HG02623 (cell line): Measurements from ENCODE around the gene FIGLA.
"Not testable (repeated sequence)": the region's sequence is repeated elsewhere in the genome, so short reads cannot be mapped to it uniquely, and the experiment has no call there.

Experiments
- ATAC-seq: cut with Tn5 transposase; IDR thresholded peaks from one replicate; pipeline ENCODE4 v1.9.1; 2021; ENCODE audit warnings: moderate library complexity; ENCODE audit not compliant: unreplicated experiment

FIGLA gene

DNA sequence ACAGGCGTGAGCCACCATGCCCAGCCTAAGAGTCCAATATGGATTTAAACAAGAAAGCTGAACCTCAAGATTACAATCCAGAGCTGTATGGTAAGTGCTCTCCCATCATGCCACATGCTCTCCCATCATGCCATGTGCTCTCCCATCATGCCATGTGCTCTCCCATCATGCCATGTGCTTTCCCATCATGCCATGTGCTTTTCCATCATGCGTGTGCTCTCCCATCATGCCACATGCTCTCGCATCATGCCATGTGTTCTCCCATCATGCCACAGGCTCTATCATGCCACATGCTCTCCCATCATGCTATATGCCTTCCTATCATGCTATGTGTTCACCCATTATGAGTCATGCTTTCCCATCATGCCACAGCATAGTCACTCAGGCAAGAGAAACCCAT, 43.2 kb downstream of the FIGLA start:
- ATAC-seq, result no peak

DNA sequence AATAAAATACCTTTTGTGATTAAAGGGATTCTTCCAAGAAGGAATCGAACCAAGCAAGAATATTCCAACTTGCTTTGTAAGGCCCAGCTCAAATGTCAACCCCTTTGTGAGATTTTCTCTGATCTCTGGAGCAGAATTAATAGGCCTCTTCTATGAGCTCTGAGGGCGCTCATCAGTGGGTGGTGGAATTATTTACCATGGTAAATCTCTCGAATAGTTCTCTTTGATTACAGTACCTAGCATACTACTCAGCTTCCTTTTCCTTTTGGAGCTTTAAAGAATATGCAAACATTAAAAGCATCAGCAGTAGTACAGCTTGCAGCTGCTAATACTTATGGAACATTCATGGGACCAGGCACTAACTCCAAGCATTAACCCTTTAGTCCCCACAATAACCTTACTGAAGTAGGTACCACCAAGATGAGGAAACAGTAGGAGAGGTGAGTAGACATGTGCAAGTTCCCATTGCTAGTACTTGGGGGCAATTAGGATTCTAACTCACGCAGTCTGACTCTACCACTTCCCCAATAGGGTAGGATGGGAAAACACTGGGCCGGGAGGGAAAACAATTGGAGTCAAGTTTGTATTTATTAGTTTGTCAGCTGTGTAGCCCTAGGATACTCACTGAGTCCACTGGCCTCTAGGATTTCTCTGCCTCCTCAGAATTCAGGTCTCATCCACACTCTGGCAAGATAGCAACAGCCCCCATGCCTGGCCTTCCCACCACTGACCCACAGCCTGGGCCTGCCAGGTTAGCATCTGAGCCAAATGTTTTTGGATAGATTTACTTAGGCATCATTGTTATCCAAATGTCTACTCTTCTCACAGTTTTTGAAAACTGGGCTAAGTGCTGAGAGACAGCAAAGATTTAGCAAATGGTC, 44.1 kb downstream of the FIGLA start:
- no peak for ATAC-seq

DNA sequence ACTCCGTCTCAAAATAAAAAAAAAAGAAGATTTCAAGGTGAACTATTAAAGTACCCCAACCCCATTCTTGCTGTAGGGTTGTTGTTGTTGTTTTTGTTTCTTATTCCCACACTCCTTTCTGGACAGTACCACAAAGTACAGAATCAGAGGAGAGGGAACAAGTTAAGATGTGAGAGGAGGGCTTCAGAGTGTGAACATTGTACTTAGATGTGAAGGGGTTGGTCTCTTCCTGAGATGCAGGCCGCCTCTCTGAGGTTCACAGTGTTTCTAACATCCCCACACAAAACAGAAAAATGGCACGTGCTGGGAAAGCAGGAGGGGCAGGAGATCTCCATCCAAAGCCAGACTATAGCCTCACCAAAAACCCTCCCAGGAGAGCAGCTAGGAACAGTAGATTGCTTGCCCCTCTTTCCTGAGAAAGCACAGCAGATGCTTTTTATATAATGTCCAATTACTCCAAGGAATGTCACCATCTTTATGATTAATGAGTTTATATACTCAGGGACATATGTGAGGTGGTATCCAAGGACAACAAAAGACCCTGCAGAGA, 45.1 kb downstream of the FIGLA start:
- no peak for ATAC-seq

DNA sequence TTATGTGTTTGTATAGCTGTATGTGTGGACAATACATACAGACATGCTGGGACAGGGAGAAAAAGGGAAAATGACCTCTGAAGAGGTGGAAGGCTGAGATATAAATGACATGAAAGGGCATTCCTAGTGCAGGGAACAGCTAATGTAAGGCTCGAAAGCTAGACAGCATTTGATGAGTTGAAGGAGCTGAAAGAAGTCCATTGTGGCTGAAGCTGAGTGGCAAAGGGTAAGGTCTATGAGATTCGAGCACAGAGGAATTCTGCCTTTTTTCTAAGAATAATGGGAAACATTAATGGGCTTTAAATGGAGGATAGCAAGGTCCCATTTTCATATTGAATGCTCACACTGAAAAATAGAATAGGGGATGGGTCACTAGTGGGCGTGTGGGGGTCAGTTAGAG, 46.0 kb downstream of the FIGLA start:
- no peak for ATAC-seq

DNA sequence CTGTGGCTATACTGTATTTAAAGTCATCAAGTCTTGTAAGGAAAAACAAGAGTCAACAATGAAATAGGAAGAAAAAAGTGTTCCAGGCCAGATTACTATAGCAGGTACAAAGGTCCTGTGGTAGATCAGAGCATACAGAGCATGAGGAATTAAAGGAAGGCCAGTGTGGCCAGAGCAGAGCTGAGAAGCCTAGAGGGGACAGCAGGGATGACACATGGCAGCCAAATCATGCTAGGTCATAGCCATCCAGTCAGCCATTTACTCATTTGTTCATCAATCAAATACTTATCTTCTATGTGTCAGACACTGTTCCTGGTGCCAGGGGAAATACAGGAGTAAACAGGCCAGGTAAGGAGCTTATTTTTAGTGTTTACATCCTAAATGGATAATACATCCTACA, 46.8 kb downstream of the FIGLA start:
- ATAC-seq, result no peak

DNA sequence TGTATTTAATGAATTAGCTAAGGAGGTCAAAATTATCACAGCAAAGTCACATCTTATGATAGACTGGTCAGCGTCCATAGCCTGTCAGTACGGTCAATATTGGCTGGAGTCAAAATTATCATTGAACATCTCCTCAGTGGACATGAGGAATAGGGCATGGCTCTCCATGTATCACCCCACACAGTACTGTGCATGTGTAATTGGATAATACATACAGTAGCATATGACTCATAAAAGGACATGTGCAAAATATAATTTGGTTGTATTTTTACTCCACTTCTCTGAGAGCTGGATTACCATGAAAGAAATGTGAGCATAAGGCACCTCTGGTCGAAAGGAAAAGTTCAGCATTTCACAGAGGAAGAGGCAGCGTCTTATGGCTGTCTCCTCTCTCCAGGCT, 47.4 kb downstream of the FIGLA start:
- ATAC-seq, result no peak

DNA sequence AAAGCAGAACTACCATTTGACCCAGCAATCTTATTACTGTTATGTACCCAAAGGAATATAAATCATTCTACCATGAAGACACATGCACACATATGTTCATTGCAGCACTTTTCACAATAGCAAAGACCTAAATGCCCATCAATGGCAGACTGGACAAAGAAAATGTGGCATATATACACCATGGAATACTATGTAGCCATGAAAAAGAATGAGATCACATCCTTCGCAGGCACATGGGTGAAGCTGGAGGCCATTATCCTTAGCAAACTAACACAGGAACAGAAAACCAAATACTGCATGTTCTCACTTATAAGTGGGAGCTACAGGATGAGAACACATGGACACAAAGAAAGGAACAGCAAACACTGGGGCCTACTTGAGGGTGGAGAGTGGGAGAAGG, 51.0 kb downstream of the FIGLA start:
- ATAC-seq, result not testable (repeated sequence)

DNA sequence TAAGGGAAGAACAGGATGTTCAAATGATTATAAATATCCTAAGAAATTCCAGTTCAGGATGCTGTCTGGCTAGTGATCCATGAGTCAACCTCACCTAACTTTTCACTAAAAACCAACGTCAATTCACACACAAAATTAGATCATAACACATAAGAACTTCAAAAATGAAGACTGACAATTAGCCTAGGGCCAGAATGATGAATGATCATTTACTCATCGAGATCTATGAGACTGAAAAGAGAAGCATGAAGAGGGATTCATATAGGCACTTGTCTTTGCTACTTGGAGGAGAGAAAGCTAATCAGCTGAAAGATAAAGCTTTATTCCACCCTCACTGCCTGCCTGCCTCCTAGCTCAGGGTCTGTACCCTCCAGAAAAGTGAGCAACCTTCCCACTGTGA, 52.3 kb downstream of the FIGLA start:
- ATAC-seq, result no peak

DNA sequence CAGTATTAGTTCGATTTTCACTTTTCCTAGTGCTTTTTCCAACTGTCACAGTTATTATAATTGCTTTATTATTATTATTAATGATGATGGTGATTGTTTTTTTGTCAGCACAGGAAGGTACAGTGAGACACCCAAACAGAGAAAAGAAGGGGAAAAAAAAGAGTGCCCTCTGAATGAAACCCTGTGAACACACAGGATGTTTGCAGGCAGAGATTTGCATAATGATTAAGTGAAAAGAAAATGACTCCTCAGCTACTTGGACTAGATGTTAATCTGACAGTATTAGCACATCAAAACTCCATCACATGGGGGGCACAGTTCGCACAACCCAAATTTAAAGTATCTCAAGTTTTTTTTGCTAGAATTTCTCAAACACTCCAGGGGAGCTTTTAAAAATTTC, 55.4 kb downstream of the FIGLA start:
- ATAC-seq, result no peak

DNA sequence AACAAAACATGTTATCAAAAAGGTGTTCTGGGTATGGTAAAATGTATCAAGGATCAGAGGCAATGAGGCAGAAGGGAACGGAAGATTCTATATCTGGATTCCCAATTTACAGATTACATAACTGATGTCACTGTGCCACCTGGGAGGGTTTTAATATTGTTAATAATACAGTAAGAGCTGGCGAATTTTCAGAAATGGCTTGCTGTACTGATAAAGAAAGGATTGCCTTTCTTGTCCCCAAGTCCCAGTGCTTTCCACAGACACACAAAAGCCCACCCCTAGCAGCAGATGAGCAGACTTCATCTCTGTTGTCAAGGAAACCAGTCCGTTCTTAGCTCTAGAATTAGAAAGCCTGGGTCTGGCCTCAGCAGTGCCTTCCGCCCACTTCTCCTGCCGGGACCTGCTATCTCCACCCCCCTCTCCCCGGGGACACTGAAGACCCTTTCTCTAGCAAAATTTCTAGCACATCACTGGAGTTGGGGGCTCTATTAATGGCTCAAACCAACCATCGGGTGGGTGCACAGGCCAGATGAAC, 56.7 kb downstream of the FIGLA start:
- ATAC-seq, result no peak

DNA sequence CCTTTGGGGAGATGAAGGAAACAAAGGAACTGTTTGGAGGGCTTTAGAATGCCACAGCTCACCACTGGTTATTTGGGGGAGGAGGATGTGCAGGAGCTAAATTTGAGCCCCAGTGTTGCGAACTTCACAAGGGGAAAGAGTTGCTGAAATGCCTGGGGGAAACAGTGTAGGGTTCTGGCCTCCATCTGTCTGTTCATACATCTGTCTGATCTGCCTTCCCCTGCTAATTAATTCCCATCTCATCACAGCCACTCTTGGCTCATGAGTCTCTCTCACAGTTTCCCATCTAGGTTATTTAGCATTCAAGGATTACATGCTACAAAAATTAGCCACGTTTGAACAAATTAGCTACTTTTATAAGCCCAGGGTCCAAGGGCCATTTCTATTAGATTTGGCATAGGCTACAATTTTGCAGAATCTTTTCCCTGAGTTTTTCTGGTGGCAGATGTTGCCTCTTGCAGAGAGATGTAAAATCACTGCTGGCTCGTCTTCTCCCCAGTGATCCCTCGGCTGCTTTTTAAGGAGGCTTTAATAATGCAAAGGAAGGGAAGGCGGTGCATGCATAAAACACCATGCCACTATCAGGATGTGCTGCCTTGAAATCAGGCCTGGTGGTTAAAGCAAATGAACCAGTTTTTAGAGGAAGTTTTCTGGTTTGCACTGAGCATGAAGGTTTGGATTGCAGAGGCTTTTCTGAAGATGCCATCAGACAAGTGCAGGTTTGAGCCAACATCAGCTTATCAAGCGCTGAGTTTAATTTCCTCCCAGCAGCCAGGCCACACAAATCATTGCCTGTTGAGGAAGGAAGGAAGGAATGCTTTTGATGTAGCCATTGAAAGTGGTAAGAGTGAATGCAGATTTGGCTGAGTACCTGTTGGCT, 57.4 kb downstream of the FIGLA start:
- ATAC-seq, result no peak

DNA sequence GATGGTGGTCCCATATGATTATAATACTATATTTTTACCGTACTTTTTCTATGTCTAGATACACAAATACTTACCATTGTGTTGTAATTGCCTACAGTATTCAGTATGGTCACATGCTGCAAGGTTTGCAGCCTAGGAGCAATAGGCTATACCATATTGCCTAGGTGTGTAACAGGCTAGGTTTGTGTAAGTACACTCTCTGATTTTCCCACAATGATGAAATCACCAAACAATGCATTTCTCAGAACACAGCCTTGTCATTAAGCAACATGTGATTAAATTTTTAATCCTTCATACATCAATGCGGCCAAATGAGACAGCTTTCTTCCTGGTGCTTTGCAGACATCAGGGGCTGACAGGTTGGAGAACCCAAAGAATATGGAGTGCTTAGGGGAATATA, 59.7 kb downstream of the FIGLA start:
- ATAC-seq, result no peak

DNA sequence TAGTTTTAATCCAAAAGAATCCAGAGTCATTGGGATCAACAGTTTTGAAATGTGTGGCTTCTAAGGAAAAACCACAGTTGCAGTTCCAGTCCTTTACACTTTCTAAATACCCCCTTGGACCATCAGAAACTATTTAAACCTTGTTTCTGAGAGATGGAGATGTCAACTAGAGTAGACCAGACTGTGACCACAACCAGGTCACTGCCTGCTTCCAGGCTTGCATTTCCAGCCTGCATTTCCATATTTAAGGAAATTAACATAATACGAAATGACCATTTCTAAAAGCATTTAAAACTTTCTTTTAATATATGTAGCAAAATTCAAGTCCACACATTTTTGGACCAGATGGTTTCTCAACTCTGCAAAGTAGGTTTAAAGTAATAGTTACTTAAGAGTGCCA, 60.8 kb downstream of the FIGLA start:
- no peak for ATAC-seq

DNA sequence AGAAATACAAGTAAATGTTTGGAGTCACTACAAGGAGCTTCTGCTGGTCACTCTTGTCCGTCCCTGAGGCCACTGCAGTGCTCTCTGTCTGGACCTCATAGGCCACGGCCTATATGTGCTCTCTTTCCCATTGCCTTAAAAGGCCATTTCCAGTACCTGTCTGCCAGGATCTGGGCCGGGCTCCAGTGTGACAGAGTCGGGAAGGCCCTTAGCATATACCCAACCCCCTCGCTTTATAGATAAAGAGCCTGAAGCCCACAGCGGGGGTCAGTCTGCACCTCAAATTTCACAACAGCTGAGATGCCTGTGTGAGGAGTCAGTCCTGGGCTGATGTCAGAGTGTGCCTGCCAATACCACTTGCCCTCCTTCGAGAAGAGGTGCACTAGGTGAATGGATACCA, 62.3 kb downstream of the FIGLA start:
- ATAC-seq, result no peak
